NCI-H2227 treated with DMSO at 0.1 percent for 48 hours (cell line): ENCODE measurements around the gene DCST2.

Experiments
- DNase-seq: peaks from one replicate; lab custom pipeline; 2025; lab: John Stamatoyannopoulos, UW

Gene DCST2

DNA sequence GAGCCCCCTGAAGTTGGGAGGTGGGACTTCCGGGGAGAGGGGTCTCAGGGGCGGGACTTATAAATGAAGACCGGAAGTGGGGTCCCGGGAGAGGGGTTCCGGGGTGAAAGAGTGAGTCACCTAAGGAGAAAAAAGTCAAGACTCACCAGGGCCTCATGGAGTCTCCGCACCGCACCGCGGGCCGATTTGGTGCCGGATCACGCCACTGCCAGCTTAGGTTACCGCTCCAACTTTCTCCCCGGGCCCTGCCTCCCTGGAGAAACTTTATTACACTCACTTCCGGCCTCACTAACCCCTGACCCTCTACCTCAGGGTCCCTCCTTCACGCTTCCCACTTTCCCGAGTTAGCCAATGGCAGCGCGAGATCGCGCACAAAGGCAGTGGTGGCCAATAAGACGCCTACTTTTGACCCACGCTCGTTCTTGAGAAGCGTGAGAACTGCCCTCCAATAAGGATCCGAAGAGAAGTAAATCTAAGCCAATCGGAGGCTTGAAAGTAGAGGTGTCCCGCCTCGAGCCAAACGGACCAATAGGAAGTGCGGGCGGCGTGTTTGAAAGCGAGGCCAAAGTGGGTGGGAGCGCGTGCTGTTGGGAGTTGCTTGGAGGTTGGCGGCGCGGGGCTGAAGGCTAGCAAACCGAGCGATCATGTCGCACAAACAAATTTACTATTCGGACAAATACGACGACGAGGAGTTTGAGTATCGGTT is 59.3 kb downstream of the DCST2 start, which contains the start of gene CKS1B:
TSS of gene CKS1B (plus strand) at position 580 of the 706 bp plus-strand sequence. CDS start at position 645, 65 bp downstream.
- DNase-seq = peak; percentile 99

- DNase-seq = peak; percentile 92
These were observed 60.1 kb downstream of the DCST2 start for GRCh38 chr1:154973344-154974101.

GRCh38 chr1:154972517-154973343 is 60.9 kb downstream of the DCST2 start:
- DNase-seq = peak; percentile 38

DNA sequence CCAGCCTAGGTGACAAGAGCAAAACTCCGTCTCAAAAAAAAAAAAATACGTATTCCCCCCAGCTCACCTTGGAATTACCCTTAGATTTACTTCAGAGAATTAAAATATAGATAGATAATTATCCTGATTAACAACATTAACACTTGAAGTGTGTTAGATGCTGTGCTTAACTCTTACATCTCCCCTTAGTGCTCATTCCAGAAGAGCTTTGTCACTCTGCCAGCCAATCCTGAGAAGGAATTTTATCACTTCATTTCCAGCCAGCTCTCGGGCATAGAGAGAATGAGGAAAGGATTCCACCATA is 61.4 kb downstream of the DCST2 start:
- DNase-seq = no peak

DNA sequence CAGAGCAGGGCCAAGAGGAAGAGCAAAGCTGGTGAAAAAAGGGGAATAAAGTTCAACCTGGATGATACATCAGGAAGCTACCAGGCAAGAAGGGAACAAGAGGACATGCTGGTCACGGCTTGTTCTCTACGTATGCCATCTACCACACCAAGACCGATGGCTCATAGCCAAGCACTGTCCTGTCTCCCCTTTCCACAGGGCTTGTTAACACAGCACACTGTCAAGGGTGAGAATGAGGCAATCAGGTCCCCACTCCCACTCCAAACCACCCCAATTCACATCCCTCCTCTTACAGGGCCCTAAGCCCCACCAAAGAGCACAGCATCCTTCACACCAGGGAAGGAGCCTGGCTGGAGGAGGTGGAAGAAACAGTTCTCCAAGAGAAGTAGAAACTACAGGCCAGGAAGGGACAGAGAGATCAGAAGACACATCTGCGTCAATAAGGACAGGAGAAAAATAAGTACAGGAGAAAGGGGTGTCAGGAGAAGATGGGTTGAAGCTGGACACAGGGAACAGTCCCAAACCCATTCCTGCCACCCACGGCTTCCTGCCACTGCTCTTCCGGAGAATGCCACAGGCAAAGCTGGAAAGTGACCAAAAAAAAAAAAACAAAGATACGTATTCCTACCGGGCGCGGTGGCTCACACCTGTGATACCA is 62.1 kb downstream of the DCST2 start:
- no peak for DNase-seq

- peak; percentile 85 for DNase-seq
These were observed 62.8 kb downstream of the DCST2 start, which contains the start of gene SHC1 for GRCh38 chr1:154970631-154971340. Gene SHC1, minus strand, starts transcription at chr1:154970747. Its CDS starts 221 bp downstream, at chr1:154970526.

GRCh38 chr1:154969860-154970452 is 63.6 kb downstream of the DCST2 start:
- no peak for DNase-seq

DNA sequence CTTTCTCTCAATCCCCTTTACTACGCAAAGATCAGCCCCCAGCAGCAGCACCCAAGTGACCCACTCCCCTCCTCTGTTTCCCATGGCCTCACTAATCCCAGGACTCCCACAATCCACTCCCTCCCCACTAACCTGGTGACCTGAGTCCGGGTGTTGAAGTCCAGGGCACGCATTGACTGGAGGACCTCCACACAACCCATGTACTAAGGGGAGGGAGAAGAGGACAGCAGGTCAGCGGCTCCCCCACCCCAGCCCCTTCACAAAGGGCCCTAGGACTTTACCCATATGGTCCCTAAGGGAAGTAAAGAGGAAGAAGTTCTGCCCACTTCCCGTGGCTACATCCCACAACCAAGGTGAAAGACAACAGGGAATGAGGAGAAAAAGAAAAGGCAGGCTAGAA is 64.3 kb downstream of the DCST2 start:
- no peak for DNase-seq

- DNase-seq = no peak
These were observed 64.8 kb downstream of the DCST2 start for GRCh38 chr1:154968731-154969130.
